Myocyte (in vitro differentiated cells): ENCODE data around the gene ITPRIP. TPM values are rescaled to one million over a fixed set of nuclear protein-coding genes. Genes with fewer than 3 reads are reported as not detected.

Experiments used
- microRNA-seq: library from miRNA; unstranded; fragments of <30 nt; microRNA quantifications from one replicate; pipeline ENCODE4, GENCODE V29; 2016
- total RNA-seq: library from RNA; depleted of rRNA; stranded (reverse); fragments of >200 nt; gene quantifications from 2 replicates; pipeline ENCODE4 v1.2.3, GENCODE V29; 2014

ITPRIP gene
- total RNA-seq, 1 donor from 2014 or later: 5.2 TPM

Small RNA genes within 50 kb of the gene (microRNA-seq; reads per million reads assigned to microRNA genes)
- gene MIR4482: not detected

Other genes starting within 250 kb of the ITPRIP start
- gene SFR1, start 216.3 kb downstream of the ITPRIP start, total RNA-seq: 5.5 and 6.6 TPM in 2 replicates
- gene CFAP43, start 106.1 kb downstream of the ITPRIP start, total RNA-seq: not detected in 2 replicates
- gene GSTO1, start 83.6 kb downstream of the ITPRIP start, total RNA-seq: 53.2 and 58.7 TPM in 2 replicates
- not detected in 2 replicates for gene GSTO2, start 69.3 kb downstream of the ITPRIP start, total RNA-seq
- 0.56 and 0.62 TPM in 2 replicates for gene CFAP58, start 15.4 kb upstream of the ITPRIP start, total RNA-seq